GM12878 (cell line): ENCODE results near the gene ATP13A4. TPM values are rescaled to one million over a fixed set of nuclear protein-coding genes. Genes with fewer than 3 reads are reported as not detected.

Experiments used
- ATAC-seq: fragments of 200-7000 bp; cut with Tn5 transposase; 3 replicates; pipeline ENCODE4 v1.9.1; 2020; ENCODE audit warnings: mild to moderate bottlenecking, moderate library complexity
- BruUV-seq: library from RNA; stranded (reverse); fragments of 400-500 nt; replicated peaks from 2 replicates; lab custom pipeline; 2021; lab: Mats Ljungman, UMichigan
- CTCF ChIA-PET: fragments of 300-600 bp; sonication (Branson Sonifier 250); formaldehyde crosslinking; extraction: SDS; loops from one replicate; lab custom pipeline; 2021; ENCODE audit warnings: inconsistent platforms; lab: Yijun Ruan, JAX
- POLR2A ChIA-PET: fragments of 350-600 bp; formaldehyde crosslinking; extraction: SDS; loops from one replicate; lab custom pipeline; 2021; ENCODE audit warnings: inconsistent platforms; lab: Charles Lee
- RAD21 ChIA-PET: fragments of 300-600 bp; sonication (Branson Sonifier 250); formaldehyde crosslinking; loops from one replicate; lab custom pipeline; 2023; ENCODE audit warnings: antibody characterized with exemption; ENCODE audit not compliant: unreplicated experiment; lab: Charles Lee
- SMC1A ChIA-PET: fragments of 300-600 bp; sonication (Branson Sonifier 250); formaldehyde crosslinking; loops from one replicate; lab custom pipeline; 2023; ENCODE audit not compliant: unreplicated experiment, uncharacterized antibody; lab: Charles Lee
- DNase-seq: peaks from one replicate; pipeline ENCODE4 v3.0.0-alpha.2; 2011; ENCODE audit warnings: low read depth, low spot score
- FAIRE-seq: peaks from 3 replicates; lab custom pipeline; 2011; peaks lifted over from hg19 to GRCh38; lab: Jason Lieb, UNC
- H2AFZ ChIP-seq: 2 replicates; pipeline ENCODE4 v1.6.0; 2011; ENCODE audit warnings: low read depth, low read length, control low read depth; ENCODE audit not compliant: control insufficient read depth
- H3K27ac ChIP-seq: 2 replicates; pipeline ENCODE4 v1.5.1; 2011; ENCODE audit warnings: control low read depth; ENCODE audit not compliant: control insufficient read depth, insufficient read depth
- H3K27me3 ChIP-seq, 2 experiments: replicated peaks in 1 of 2; 2 replicates each; pipeline versions ENCODE4 v1.6.0 to v1.6.1; 2011; ENCODE audit warnings: low read length in 1 of 2; ENCODE audit not compliant: control insufficient read depth in 2 of 2, insufficient read depth in 2 of 2
- H3K36me3 ChIP-seq, 2 experiments: 2 replicates each; pipeline ENCODE4 v1.5.1; 2011; ENCODE audit warnings: low read length in 1 of 2; ENCODE audit not compliant: control insufficient read depth in 2 of 2, insufficient read depth in 2 of 2
- H3K4me1 ChIP-seq: 2 replicates; pipeline ENCODE4 v1.6.1; 2011; ENCODE audit warnings: mild to moderate bottlenecking, low read length, moderate library complexity, mixed read lengths; ENCODE audit not compliant: control insufficient read depth, insufficient read depth
- H3K4me2 ChIP-seq: 2 replicates; pipeline ENCODE4 v1.6.0; 2011; ENCODE audit warnings: control low read depth; ENCODE audit not compliant: control insufficient read depth, insufficient read depth
- H3K4me3 ChIP-seq: fragments of 200-600 bp; sonication (generic); 2 replicates; pipeline ENCODE4 v1.5.1; 2016
- H3K79me2 ChIP-seq: 2 replicates; pipeline ENCODE4 v1.6.0; 2011; ENCODE audit warnings: low read length; ENCODE audit not compliant: control insufficient read depth, insufficient read depth
- H3K9ac ChIP-seq: 2 replicates; pipeline ENCODE4 v1.8.0; 2011; ENCODE audit warnings: low read length, control low read depth, mixed read lengths; ENCODE audit not compliant: control insufficient read depth, insufficient read depth
- H3K9me3 ChIP-seq: replicated peaks from 3 replicates; pipeline ENCODE4 v1.5.1; 2011; ENCODE audit warnings: mild to moderate bottlenecking, low read length; ENCODE audit not compliant: control insufficient read depth, insufficient read depth
- H4K20me1 ChIP-seq: 2 replicates; pipeline ENCODE4 v1.6.0; 2011; ENCODE audit not compliant: control insufficient read depth, insufficient read depth
- BACH1 ChIP-seq: fragments of 450-650 bp; IDR thresholded peaks from 2 replicates; pipeline ENCODE4 v1.6.1; 2017; ENCODE audit warnings: mild to moderate bottlenecking, borderline replicate concordance
- CHD4 ChIP-seq: fragments of 200-600 bp; sonication (generic); IDR thresholded peaks from 2 replicates; pipeline ENCODE4 v1.6.1; 2016; ENCODE audit warnings: mild to moderate bottlenecking
- EZH2 ChIP-seq: IDR thresholded peaks from 2 replicates; pipeline ENCODE4 v1.6.1; 2012; ENCODE audit warnings: low read depth, mild to moderate bottlenecking, control low read depth, inconsistent platforms, low read length, borderline replicate concordance; ENCODE audit not compliant: control insufficient read depth
- IRF4 ChIP-seq: IDR thresholded peaks from 2 replicates; pipeline ENCODE4 v1.6.1; 2011; ENCODE audit warnings: low read depth, low read length
- KLF5 ChIP-seq: fragments of 450-650 bp; IDR thresholded peaks from 2 replicates; pipeline ENCODE4 v1.6.1; 2014; ENCODE audit warnings: mild to moderate bottlenecking; ENCODE audit not compliant: partially characterized antibody
- NFXL1 ChIP-seq: fragments of 450-650 bp; IDR thresholded peaks from 2 replicates; pipeline ENCODE4 v1.6.1; 2017; ENCODE audit warnings: antibody characterized with exemption, mild to moderate bottlenecking, borderline replicate concordance
- RB1 ChIP-seq: fragments of 450-650 bp; formaldehyde crosslinking; IDR thresholded peaks from 2 replicates; pipeline ENCODE4 v1.6.1; 2017; ENCODE audit warnings: mild to moderate bottlenecking, borderline replicate concordance
- SPI1 ChIP-seq: IDR thresholded peaks from 2 replicates; pipeline ENCODE4 v1.6.1; 2011; ENCODE audit warnings: low read depth, mild to moderate bottlenecking, low read length, moderate library complexity, borderline replicate concordance; ENCODE audit not compliant: insufficient read depth
- WGBS: methylation state at CpG from one replicate; pipeline ENCODE4 v1.1.6; 2016; ENCODE audit warnings: low lambda C conversion rate; ENCODE audit not compliant: insufficient replicate concordance, insufficient coverage; ENCODE audit errors: missing lambda C conversion rate; 5-methylcytosine and 5-hydroxymethylcytosine counted together
- in situ Hi-C: fragments of 300-500 bp; cut with MboI; formaldehyde crosslinking; loops from 9 replicates; pipeline ENCODE4 v1.14.3; 2018; ENCODE audit warnings: mixed read lengths
- intact Hi-C: fragments of 100-400 bp; cut with micrococcal nuclease; formaldehyde crosslinking; loops from one replicate; pipeline ENCODE4 v1.14.2; 2022; ENCODE audit not compliant: unreplicated experiment
- polyA plus RNA-seq, 11 experiments: library from polyadenylated mRNA; depleted of rRNA in 4 of 11; unstranded in 6 of 11; stranded (reverse) in 5 of 11; fragments of >200 nt; fragmentation: Nextera tagmentation in 4 of 11; fragmentation: Illumina TruSeq in 1 of 11; extraction: Ambion mirVana in 4 of 11; extraction: Trizol in 1 of 11; gene quantifications; 1 replicate in 1 of 11; 2 replicates in 10 of 11; pipeline versions ENCODE4 v1.2.1 to v1.2.3, GENCODE V29; 2011 to 2016; ENCODE audit warnings: inconsistent platforms in 2 of 11, missing spikeins in 2 of 11, low read depth in 1 of 11
- total RNA-seq, 4 experiments: library from RNA; depleted of rRNA in 3 of 4; stranded (reverse); fragments of >200 nt in 3 of 4; fragmentation: Illumina TruSeq in 1 of 4; extraction: Trizol in 1 of 4; gene quantifications; 2 replicates each; pipeline versions ENCODE4 v1.2.1 to v1.2.3, GENCODE V29; 2013 to 2021

Gene ATP13A4
- total and polyA plus RNA-seq, 10 of the 15 experiments (the other 5 are each of a cell fraction or from before 2014, with no cell fraction given): 0.29 to 1.7 (median 1.0) TPM; not detected in 1

- H3K9ac ChIP-seq: no peak overlapping the region
- H3K27ac ChIP-seq: no peak overlapping the region
- BruUV-seq: no TSS peak
- H4K20me1 ChIP-seq: no peaks in the 10 kb centered on the region
- no peaks in the 10 kb centered on the region for H3K9me3 ChIP-seq
- ChIA-PET RAD21 (no interaction called here), CTCF (interaction anchor here (2.6 kb wide), 1 partner anchor 12 kb away, joined by 10 read pairs; no protein-coding TSS in a partner anchor), SMC1A (interaction anchor here (1.0 kb wide), 1 partner anchor 12 kb away, joined by 4 read pairs; no protein-coding TSS in a partner anchor)
- no peak for DNase-seq
- H3K4me1 ChIP-seq: no peaks in the 10 kb centered on the region
- H3K4me2 ChIP-seq: no peak overlapping the region
- intact Hi-C loops: no loop called here
- TF ChIP-seq EZH2 (no peak), SPI1 (no peak), IRF4 (no peak), BACH1 (no peak), KLF5 (no peak), NFXL1 (no peak)
- TF ChIP-seq, all 136 proteins: peak for 0
- H3K4me3 ChIP-seq: no peak overlapping the region
- WGBS: 14% methylated on average over 4 of the region's 4 CpGs
- no peak overlapping the region for H2AFZ ChIP-seq
- H3K36me3 ChIP-seq: no peaks in the 10 kb centered on the region
- FAIRE-seq (no peak), ATAC-seq (no peak)
- in situ Hi-C loops: no loop called here
- no peaks in the 10 kb centered on the region for H3K79me2 ChIP-seq
- POLR2A ChIA-PET: no interaction called here
- H3K27me3 ChIP-seq: no peaks in the 10 kb centered on the region
Observed at GRCh38 chr3:193560091-193560490, 5.4 kb upstream of the ATP13A4 start.

GRCh38 chr3:193559100-193559499 is 4.4 kb upstream of the ATP13A4 start:
- ATAC-seq (no peak), DNase-seq (no peak)
- ChIA-PET RAD21 (no interaction called here), POLR2A (no interaction called here), SMC1A (no interaction called here)
- no peaks in the 10 kb centered on the region for H3K79me2 ChIP-seq
- no peaks in the 10 kb centered on the region for H3K36me3 ChIP-seq
- BruUV-seq: no TSS peak
- H3K27ac ChIP-seq: no peak overlapping the region
- no peaks in the 10 kb centered on the region for H4K20me1 ChIP-seq
- intact Hi-C loops: no loop called here
- no peak overlapping the region for H2AFZ ChIP-seq
- H3K4me2 ChIP-seq: no peak overlapping the region
- no peaks in the 10 kb centered on the region for H3K4me1 ChIP-seq
- no peaks in the 10 kb centered on the region for H3K9me3 ChIP-seq
- H3K9ac ChIP-seq: no peak overlapping the region
- in situ Hi-C loops: no loop called here
- TF ChIP-seq CHD4: no peak
- TF ChIP-seq RB1: no peak
- TF ChIP-seq, all 136 proteins: peak for 0
- FAIRE-seq: no peak
- Histone ChIP-seq H3K27me3 (no peaks in the 10 kb centered on the region), H3K4me3 (no peak overlapping the region)
- CTCF ChIA-PET: no interaction called here
